HEK293 (cell line): ENCODE data around the gene PDE4D.

Experiments used
- CTCF ChIA-PET: fragments of 350-600 bp; formaldehyde crosslinking; extraction: SDS; loops from one replicate; lab custom pipeline; 2021; ENCODE audit warnings: antibody characterized with exemption; lab: Yijun Ruan, JAX
- POLR2A ChIA-PET: fragments of 300-600 bp; formaldehyde crosslinking; extraction: SDS; loops from one replicate; lab custom pipeline; 2020; ENCODE audit warnings: antibody characterized with exemption, inconsistent platforms; lab: Yijun Ruan, JAX
- H3K27ac ChIP-seq: fragments of 200-500 bp; sonication (Bioruptor generic); 2 replicates; pipeline ENCODE4 v1.5.1; 2014; ENCODE audit warnings: low read depth, low read length, control low read depth, inconsistent platforms; ENCODE audit errors: extremely low read depth
- H3K36me3 ChIP-seq, 2 experiments: fragments of 200-500 bp in 1 of 2; sonication (Bioruptor generic) in 1 of 2; 1 replicate in 1 of 2; 2 replicates in 1 of 2; pipeline ENCODE4 v1.5.1; 2014 to 2017; ENCODE audit warnings: inconsistent platforms in 2 of 2, low read length in 2 of 2; ENCODE audit not compliant: control insufficient read depth in 2 of 2, insufficient read depth in 1 of 2
- H3K4me1 ChIP-seq: fragments of 200-500 bp; sonication (Bioruptor generic); 2 replicates; pipeline ENCODE4 v1.5.1; 2014; ENCODE audit warnings: mild to moderate bottlenecking, low read length, inconsistent platforms; ENCODE audit not compliant: control insufficient read depth, insufficient read depth
- H3K4me3 ChIP-seq: 2 replicates; pipeline ENCODE4 v1.5.1; 2011; ENCODE audit warnings: low read depth, mild to moderate bottlenecking, control low read depth, low read length, moderate library complexity
- H3K9me3 ChIP-seq: fragments of 200-500 bp; sonication (Bioruptor generic); 2 replicates; pipeline ENCODE4 v1.5.1; 2014; ENCODE audit warnings: low read depth, low read length, inconsistent platforms; ENCODE audit not compliant: control insufficient read depth, insufficient read depth
- INSM2 ChIP-seq: fragments of 450-650 bp; formaldehyde crosslinking; IDR thresholded peaks from 2 replicates; pipeline ENCODE4 v1.5.1; 2016; ENCODE audit warnings: missing biosample characterization, missing genetic modification characterization
- MZF1 ChIP-seq: fragments of 450-650 bp; formaldehyde crosslinking; IDR thresholded peaks from 2 replicates; pipeline ENCODE4 v1.5.1; 2017; ENCODE audit warnings: missing biosample characterization, missing genetic modification characterization, borderline replicate concordance
- REST ChIP-seq: fragments of 450-650 bp; formaldehyde crosslinking; IDR thresholded peaks from 2 replicates; pipeline ENCODE4 v1.5.1; 2016; ENCODE audit warnings: missing biosample characterization, missing genetic modification characterization
- WT1 ChIP-seq: fragments of 450-650 bp; formaldehyde crosslinking; IDR thresholded peaks from 2 replicates; pipeline ENCODE4 v1.5.1; 2016; ENCODE audit warnings: missing biosample characterization, missing genetic modification characterization
- ZBTB49 ChIP-seq: fragments of 450-650 bp; formaldehyde crosslinking; IDR thresholded peaks from 2 replicates; pipeline ENCODE4 v1.5.1; 2016; ENCODE audit warnings: missing biosample characterization, missing genetic modification characterization, low read depth
- ZBTB7A ChIP-seq: fragments of 450-650 bp; formaldehyde crosslinking; IDR thresholded peaks from 2 replicates; pipeline ENCODE4 v1.5.1; 2016; ENCODE audit warnings: low read depth, missing biosample characterization, missing genetic modification characterization
- ZNF202 ChIP-seq: fragments of 450-650 bp; formaldehyde crosslinking; IDR thresholded peaks from 2 replicates; pipeline ENCODE4 v1.5.1; 2016; ENCODE audit warnings: missing biosample characterization, missing genetic modification characterization, borderline replicate concordance
- ZNF26 ChIP-seq: fragments of 450-650 bp; formaldehyde crosslinking; IDR thresholded peaks from 2 replicates; pipeline ENCODE4 v1.5.1; 2016; ENCODE audit warnings: missing biosample characterization, missing genetic modification characterization
- ZNF324 ChIP-seq: fragments of 450-650 bp; formaldehyde crosslinking; IDR thresholded peaks from 2 replicates; pipeline ENCODE4 v1.5.1; 2016; ENCODE audit warnings: missing biosample characterization, missing genetic modification characterization
- ZNF530 ChIP-seq: fragments of 450-650 bp; formaldehyde crosslinking; IDR thresholded peaks from 2 replicates; pipeline ENCODE4 v1.5.1; 2016; ENCODE audit warnings: low read depth, missing biosample characterization, missing genetic modification characterization
- ZNF549 ChIP-seq: fragments of 450-650 bp; IDR thresholded peaks from 2 replicates; pipeline ENCODE4 v1.5.1; 2018; ENCODE audit warnings: missing biosample characterization, missing genetic modification characterization, mild to moderate bottlenecking, inconsistent platforms, moderate library complexity
- ZNF768 ChIP-seq: fragments of 450-650 bp; formaldehyde crosslinking; IDR thresholded peaks from 2 replicates; pipeline ENCODE4 v1.5.1; 2018; ENCODE audit warnings: missing biosample characterization, mild to moderate bottlenecking, missing genetic modification characterization
- ZNF792 ChIP-seq: fragments of 450-650 bp; formaldehyde crosslinking; IDR thresholded peaks from 2 replicates; pipeline ENCODE4 v1.5.1; 2016; ENCODE audit warnings: missing biosample characterization, missing genetic modification characterization
- TF ChIP-seq, protein P1 (sequence below): fragments of 450-650 bp; formaldehyde crosslinking; IDR thresholded peaks from 2 replicates; pipeline ENCODE4 v1.5.1; 2017; ENCODE audit warnings: missing biosample characterization, missing genetic modification characterization
- TF ChIP-seq, protein P2 (sequence below): fragments of 450-650 bp; formaldehyde crosslinking; IDR thresholded peaks from 2 replicates; pipeline ENCODE4 v1.5.1; 2017; ENCODE audit warnings: missing biosample characterization, missing genetic modification characterization
- TF ChIP-seq, protein P3 (sequence below): fragments of 450-650 bp; formaldehyde crosslinking; IDR thresholded peaks from 2 replicates; pipeline ENCODE4 v1.5.1; 2016; ENCODE audit warnings: missing biosample characterization, missing genetic modification characterization
- TF ChIP-seq, protein P4 (sequence below): fragments of 450-650 bp; formaldehyde crosslinking; IDR thresholded peaks from 2 replicates; pipeline ENCODE4 v1.5.1; 2017; ENCODE audit warnings: missing biosample characterization, missing genetic modification characterization

The PDE4D gene

GRCh38 chr5:59025734-59026133, 867.8 kb downstream of the PDE4D start:
- POLR2A ChIA-PET: no interaction called here
- Histone ChIP-seq H3K36me3 (peaks cover 0 to 4% of the 10 kb centered on the region in 2 experiments; a peak in 1 of 3 replicates), H3K27ac (no peak overlapping the region), H3K9me3 (no peaks in the 10 kb centered on the region; the same call in none of the 2 replicates), H3K4me3 (no peak overlapping the region), H3K4me1 (peaks cover 17% of the 10 kb centered on the region)
- TF ChIP-seq ZNF324 (tag by site-specific recombination) (no peak), ZNF26 (tag by site-specific recombination) (no peak), ZBTB7A (no peak), MZF1 (tag by site-specific recombination) (no peak; the same call in 1 of the 2 replicates), ZNF202 (tag by site-specific recombination) (no peak), ZBTB49 (tag by site-specific recombination) (no peak), ZNF530 (no peak), ZNF792 (tag by site-specific recombination) (no peak)
- TF ChIP-seq, protein P1, sequence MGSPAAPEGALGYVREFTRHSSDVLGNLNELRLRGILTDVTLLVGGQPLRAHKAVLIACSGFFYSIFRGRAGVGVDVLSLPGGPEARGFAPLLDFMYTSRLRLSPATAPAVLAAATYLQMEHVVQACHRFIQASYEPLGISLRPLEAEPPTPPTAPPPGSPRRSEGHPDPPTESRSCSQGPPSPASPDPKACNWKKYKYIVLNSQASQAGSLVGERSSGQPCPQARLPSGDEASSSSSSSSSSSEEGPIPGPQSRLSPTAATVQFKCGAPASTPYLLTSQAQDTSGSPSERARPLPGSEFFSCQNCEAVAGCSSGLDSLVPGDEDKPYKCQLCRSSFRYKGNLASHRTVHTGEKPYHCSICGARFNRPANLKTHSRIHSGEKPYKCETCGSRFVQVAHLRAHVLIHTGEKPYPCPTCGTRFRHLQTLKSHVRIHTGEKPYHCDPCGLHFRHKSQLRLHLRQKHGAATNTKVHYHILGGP (tag by site-specific recombination): no peak
- TF ChIP-seq, protein P2, sequence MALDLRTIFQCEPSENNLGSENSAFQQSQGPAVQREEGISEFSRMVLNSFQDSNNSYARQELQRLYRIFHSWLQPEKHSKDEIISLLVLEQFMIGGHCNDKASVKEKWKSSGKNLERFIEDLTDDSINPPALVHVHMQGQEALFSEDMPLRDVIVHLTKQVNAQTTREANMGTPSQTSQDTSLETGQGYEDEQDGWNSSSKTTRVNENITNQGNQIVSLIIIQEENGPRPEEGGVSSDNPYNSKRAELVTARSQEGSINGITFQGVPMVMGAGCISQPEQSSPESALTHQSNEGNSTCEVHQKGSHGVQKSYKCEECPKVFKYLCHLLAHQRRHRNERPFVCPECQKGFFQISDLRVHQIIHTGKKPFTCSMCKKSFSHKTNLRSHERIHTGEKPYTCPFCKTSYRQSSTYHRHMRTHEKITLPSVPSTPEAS (tag by site-specific recombination): no peak
- CTCF ChIA-PET: no interaction called here

DNA sequence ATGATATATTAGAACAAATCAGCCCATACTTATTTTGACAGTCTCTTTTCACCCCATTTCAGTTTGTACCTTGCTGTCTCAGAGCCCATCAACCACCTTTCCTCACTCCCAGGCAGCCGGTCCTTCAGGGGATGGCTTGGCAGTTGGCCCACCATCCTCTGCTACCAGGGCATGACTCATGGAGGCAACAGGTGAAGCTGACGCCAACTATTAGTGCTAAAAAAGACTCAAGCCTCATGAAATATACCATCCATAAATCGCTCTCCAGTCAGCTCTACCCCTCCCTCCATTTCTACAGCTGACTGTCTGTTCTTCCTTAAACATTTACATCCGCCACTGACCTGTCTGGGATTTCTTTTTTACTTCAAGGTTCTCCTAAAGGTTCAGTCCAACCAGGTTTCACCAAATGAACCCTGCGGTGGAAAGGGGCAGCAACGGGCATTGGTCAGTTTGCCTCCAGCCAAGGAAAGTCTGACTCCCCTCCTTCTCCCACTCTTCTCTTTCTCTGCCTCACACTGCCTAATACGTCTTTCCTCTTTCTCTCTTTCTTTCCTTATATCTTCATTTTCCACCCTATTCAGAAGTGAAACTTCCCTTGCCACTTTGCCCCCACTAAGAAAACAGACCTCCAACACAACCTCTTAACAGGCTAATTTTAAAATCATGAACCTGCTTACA, 871.5 kb downstream of the PDE4D start:
- ChIA-PET CTCF (interaction anchor here (0.5 to 1.4 kb wide), 2 partner anchors 131 to 399 kb away, joined by 4 to 5 read pairs; no protein-coding TSS in a partner anchor), POLR2A (no interaction called here)
- H3K4me3 ChIP-seq: no peak overlapping the region
- H3K27ac ChIP-seq: peak overlapping the region; percentile 86
- no peaks in the 10 kb centered on the region for H3K36me3 ChIP-seq
- H3K9me3 ChIP-seq: no peaks in the 10 kb centered on the region; the same call in 1 of the 2 replicates
- H3K4me1 ChIP-seq: peaks cover 28% of the 10 kb centered on the region
- 0 out of 2 replicates have a peak, but pooled peaks have one; percentile 16 for TF ChIP-seq REST (tag by site-specific recombination)
- no peak for TF ChIP-seq ZNF549 (tag by site-specific recombination)
- TF ChIP-seq, protein P3, sequence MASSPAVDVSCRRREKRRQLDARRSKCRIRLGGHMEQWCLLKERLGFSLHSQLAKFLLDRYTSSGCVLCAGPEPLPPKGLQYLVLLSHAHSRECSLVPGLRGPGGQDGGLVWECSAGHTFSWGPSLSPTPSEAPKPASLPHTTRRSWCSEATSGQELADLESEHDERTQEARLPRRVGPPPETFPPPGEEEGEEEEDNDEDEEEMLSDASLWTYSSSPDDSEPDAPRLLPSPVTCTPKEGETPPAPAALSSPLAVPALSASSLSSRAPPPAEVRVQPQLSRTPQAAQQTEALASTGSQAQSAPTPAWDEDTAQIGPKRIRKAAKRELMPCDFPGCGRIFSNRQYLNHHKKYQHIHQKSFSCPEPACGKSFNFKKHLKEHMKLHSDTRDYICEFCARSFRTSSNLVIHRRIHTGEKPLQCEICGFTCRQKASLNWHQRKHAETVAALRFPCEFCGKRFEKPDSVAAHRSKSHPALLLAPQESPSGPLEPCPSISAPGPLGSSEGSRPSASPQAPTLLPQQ: no peak
- TF ChIP-seq, protein P4, sequence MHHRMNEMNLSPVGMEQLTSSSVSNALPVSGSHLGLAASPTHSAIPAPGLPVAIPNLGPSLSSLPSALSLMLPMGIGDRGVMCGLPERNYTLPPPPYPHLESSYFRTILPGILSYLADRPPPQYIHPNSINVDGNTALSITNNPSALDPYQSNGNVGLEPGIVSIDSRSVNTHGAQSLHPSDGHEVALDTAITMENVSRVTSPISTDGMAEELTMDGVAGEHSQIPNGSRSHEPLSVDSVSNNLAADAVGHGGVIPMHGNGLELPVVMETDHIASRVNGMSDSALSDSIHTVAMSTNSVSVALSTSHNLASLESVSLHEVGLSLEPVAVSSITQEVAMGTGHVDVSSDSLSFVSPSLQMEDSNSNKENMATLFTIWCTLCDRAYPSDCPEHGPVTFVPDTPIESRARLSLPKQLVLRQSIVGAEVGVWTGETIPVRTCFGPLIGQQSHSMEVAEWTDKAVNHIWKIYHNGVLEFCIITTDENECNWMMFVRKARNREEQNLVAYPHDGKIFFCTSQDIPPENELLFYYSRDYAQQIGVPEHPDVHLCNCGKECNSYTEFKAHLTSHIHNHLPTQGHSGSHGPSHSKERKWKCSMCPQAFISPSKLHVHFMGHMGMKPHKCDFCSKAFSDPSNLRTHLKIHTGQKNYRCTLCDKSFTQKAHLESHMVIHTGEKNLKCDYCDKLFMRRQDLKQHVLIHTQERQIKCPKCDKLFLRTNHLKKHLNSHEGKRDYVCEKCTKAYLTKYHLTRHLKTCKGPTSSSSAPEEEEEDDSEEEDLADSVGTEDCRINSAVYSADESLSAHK: peak; percentile 38; the same call in 1 of the 2 replicates
- TF ChIP-seq ZNF768 (tag by site-specific recombination): no peak
- TF ChIP-seq INSM2 (tag by site-specific recombination): peak; percentile 22; the same call in 1 of the 2 replicates
- no peak; the same call in none of the 2 replicates for TF ChIP-seq WT1 (tag by site-specific recombination)
